GM06990 (cell line): ENCODE data around the gene LAMA5.

Experiments
- DNase-seq: peaks from one replicate; pipeline ENCODE4 v3.0.0-alpha.2; 2011; ENCODE audit not compliant: insufficient read length; ENCODE audit errors: extremely low read depth
- H3K27me3 ChIP-seq: replicated peaks from 2 replicates; pipeline ENCODE4 v1.6.0; 2011; ENCODE audit warnings: low read length; ENCODE audit not compliant: control insufficient read depth, insufficient read depth
- H3K36me3 ChIP-seq: 2 replicates; pipeline ENCODE4 v1.5.1; 2011; ENCODE audit warnings: low read length; ENCODE audit not compliant: control insufficient read depth, insufficient read depth
- H3K4me3 ChIP-seq: replicated peaks from 2 replicates; pipeline ENCODE4 v1.5.1; 2011; ENCODE audit warnings: low read depth, mild to moderate bottlenecking, control low read depth, low read length
- CTCF ChIP-seq: IDR thresholded peaks from 2 replicates; pipeline ENCODE4 v1.5.1; 2011; ENCODE audit warnings: low read length, control low read depth, mild to moderate bottlenecking, inconsistent platforms; ENCODE audit not compliant: insufficient read depth, poor library complexity, severe bottlenecking

The LAMA5 gene

DNA sequence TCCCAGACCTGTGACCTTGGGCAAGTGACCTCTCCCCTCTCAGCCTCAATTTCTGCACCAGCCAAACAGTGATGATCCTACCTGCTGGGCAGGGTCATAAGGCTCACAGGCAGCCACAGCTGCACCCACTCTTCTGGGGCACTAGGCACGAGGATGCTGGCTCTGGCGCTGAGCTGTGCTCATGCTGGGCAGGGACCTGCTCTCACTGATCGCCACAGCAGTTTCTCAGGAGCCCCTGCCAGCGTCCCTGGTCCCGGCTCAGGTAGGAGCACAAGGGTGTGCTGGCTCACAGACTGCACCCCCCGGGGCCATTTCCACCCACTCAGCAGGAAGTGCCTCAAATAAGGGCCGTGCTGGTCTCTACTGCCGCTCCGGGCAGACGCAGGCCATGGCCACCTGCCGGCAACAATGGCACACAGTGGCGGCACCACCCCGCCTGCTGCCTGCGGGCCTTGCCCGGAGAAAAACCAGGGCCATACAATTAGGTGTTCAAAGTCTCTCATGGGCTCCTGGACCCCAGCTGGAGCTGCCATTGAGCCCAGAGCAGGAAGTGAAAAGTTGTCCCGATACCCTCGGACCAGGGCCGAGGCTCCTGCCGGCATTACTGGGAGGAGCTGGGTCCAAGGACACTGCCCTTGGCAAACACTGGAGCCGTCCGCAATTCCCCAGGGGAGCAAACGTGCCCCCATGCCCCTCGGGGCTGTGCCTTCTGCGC lies 44.5 kb upstream of the LAMA5 start:
- TF ChIP-seq CTCF = no peak
- no peak for DNase-seq
- H3K27me3 ChIP-seq = no peaks in the 10 kb centered on the region
- H3K36me3 ChIP-seq = no peaks in the 10 kb centered on the region
- H3K4me3 ChIP-seq = no peak overlapping the region

- DNase-seq = no peak
- TF ChIP-seq CTCF = no peak
- Histone ChIP-seq H3K36me3 (no peaks in the 10 kb centered on the region), H3K4me3 (no peak overlapping the region), H3K27me3 (no peaks in the 10 kb centered on the region)
Measured at GRCh38 chr20:62410746-62411478, 43.8 kb upstream of the LAMA5 start.

DNA sequence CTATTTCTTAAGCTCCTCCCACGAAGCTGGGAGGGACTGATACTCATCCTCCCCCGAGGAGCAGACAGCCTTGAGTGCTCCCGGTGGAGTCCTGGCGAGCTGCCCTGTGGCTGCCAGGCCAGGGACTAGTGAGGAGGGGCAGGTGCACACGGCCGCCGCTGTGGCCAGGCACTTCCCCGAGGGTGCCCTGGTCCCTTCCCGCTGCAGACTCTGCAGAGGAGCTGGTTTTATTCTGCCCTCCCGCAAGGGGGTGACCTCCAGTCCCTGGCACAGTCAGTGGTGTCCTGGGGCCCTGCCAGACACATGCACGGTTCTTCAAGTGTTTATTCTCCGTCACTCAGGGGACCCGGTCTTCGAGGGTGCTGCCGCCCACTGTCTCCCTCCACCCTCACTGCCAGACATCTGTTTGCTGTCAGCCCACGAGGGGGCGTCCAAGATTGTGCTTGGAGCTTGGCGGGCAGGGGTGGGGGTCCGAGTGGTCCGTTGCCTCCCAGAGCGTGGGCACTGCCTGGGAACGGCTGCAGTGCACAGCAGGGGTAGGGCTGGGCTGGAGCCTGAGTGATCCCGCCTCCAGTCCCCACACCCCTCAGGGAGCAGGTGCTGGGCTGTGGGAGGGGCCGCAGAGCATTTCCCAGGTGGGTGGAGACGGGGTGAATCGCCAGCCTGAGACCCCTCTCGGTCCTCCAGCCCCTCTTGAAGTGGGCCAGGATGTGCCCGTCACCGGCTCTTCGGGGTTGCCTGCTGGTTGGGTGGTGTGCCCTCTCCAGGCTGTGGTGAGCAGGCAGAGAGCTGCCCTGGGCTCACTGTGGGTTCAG lies 43.0 kb upstream of the LAMA5 start:
- no peaks in the 10 kb centered on the region for H3K36me3 ChIP-seq
- H3K4me3 ChIP-seq = no peak overlapping the region
- peak; percentile 75 for TF ChIP-seq CTCF
- H3K27me3 ChIP-seq = no peaks in the 10 kb centered on the region
- no peak for DNase-seq

- TF ChIP-seq CTCF = no peak
- Histone ChIP-seq H3K4me3 (no peak overlapping the region), H3K36me3 (no peaks in the 10 kb centered on the region), H3K27me3 (no peaks in the 10 kb centered on the region)
- no peak for DNase-seq
Measured at GRCh38 chr20:62409086-62409853, 42.2 kb upstream of the LAMA5 start.

DNA sequence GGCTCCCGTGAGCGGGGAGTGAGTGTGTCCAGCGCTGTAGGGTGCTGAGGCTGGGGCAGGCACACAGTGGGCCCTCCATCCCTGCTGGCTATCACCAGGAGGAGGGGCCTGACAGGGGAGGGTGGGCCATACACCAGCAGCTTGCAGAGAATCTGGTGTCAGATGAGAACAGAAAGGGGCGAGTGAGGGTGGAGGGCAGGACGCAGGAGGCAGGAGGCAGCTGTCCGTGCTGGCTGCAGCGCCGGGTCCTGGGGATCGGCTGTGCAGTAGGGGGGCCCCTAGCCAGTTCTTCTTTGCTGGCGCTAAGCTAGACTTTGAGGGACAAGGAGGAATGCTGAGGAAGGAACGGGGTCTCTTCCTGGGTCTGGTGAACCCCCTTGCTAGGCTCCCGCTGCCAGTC lies 41.5 kb upstream of the LAMA5 start:
- Histone ChIP-seq H3K4me3 (no peak overlapping the region), H3K27me3 (no peaks in the 10 kb centered on the region), H3K36me3 (no peaks in the 10 kb centered on the region; the same call in 1 of the 2 replicates)
- no peak for TF ChIP-seq CTCF
- DNase-seq = no peak
